Glomerular visceral epithelial cell (primary cell): ENCODE data around the gene DBNL.

Experiments used
- DNase-seq: peaks from one replicate; pipeline ENCODE4 v3.0.0-alpha.2; 2016; ENCODE audit errors: extremely low spot score

Gene DBNL

GRCh38 chr7:44043902-44044301 lies 600 bp upstream of the DBNL start:
- no peak for DNase-seq

GRCh38 chr7:44045226-44046014 lies 918 bp downstream of the DBNL start:
- DNase-seq: no peak

- no peak for DNase-seq
These were observed 2.0 kb downstream of the DBNL start for GRCh38 chr7:44046321-44047061.

GRCh38 chr7:44048031-44048795 lies 3.7 kb downstream of the DBNL start:
- DNase-seq: no peak

GRCh38 chr7:44050121-44050914 lies 5.8 kb downstream of the DBNL start:
- no peak for DNase-seq

GRCh38 chr7:44050915-44051560 lies 6.5 kb downstream of the DBNL start:
- no peak for DNase-seq

GRCh38 chr7:44051611-44052220 lies 7.2 kb downstream of the DBNL start:
- DNase-seq: no peak

- DNase-seq: no peak
These were observed 8.4 kb downstream of the DBNL start for GRCh38 chr7:44052771-44053365.

- no peak for DNase-seq
These were observed 12.2 kb downstream of the DBNL start for GRCh38 chr7:44056681-44057080.

GRCh38 chr7:44057181-44057848 lies 12.8 kb downstream of the DBNL start:
- no peak for DNase-seq

- no peak for DNase-seq
These were observed 13.6 kb downstream of the DBNL start for GRCh38 chr7:44057849-44058758.

- DNase-seq: no peak
These were observed 14.3 kb downstream of the DBNL start for GRCh38 chr7:44058759-44059218.

GRCh38 chr7:44059219-44060090 lies 15.0 kb downstream of the DBNL start:
- no peak for DNase-seq

GRCh38 chr7:44060091-44060947 lies 15.8 kb downstream of the DBNL start:
- DNase-seq: no peak

- no peak for DNase-seq
These were observed 16.6 kb downstream of the DBNL start for GRCh38 chr7:44060948-44061644.

GRCh38 chr7:44061645-44062179 lies 17.2 kb downstream of the DBNL start:
- no peak for DNase-seq
